Stimulated activated CD8-positive, alpha-beta memory T cell treated with anti-CD3 and anti-CD28 coated beads, Interleukin-15, amount 100 ng/mL, for 24 hours (primary cell): Measurements from ENCODE around the gene METTL27.
"Not testable (repeated sequence)": the region's sequence is repeated elsewhere in the genome, so short reads cannot be mapped to it uniquely, and the experiment has no call there.

ENCODE experiments used
- DNase-seq: peaks from one replicate; pipeline ENCODE4 v3.0.0-alpha.2; 2020; ENCODE audit warnings: low read depth

Gene METTL27

GRCh38 chr7:73821597-73822285, 20.6 kb downstream of the METTL27 start:
- not testable (repeated sequence) for DNase-seq

- no peak for DNase-seq
These were observed 22.3 kb downstream of the METTL27 start for GRCh38 chr7:73820013-73820412.

- DNase-seq, result no peak
These were observed 25.2 kb downstream of the METTL27 start for GRCh38 chr7:73817121-73817520.

GRCh38 chr7:73815436-73815835, 26.9 kb downstream of the METTL27 start:
- DNase-seq, result no peak

- no peak for DNase-seq
These were observed 29.3 kb downstream of the METTL27 start for GRCh38 chr7:73812996-73813395.

GRCh38 chr7:73811760-73812168, 30.6 kb downstream of the METTL27 start:
- DNase-seq, result peak; percentile 33

- no peak for DNase-seq
These were observed 31.3 kb downstream of the METTL27 start for GRCh38 chr7:73810998-73811360.

GRCh38 chr7:73809467-73809951, 32.8 kb downstream of the METTL27 start:
- no peak for DNase-seq

- no peak for DNase-seq
These were observed 39.9 kb downstream of the METTL27 start for GRCh38 chr7:73802459-73802858.

- no peak for DNase-seq
These were observed 40.7 kb downstream of the METTL27 start for GRCh38 chr7:73801577-73801976.

GRCh38 chr7:73799282-73800141, 42.8 kb downstream of the METTL27 start:
- DNase-seq, result no peak

GRCh38 chr7:73797176-73797575, 45.1 kb downstream of the METTL27 start:
- not testable (repeated sequence) for DNase-seq

- DNase-seq, result not testable (repeated sequence)
These were observed 45.7 kb downstream of the METTL27 start for GRCh38 chr7:73796656-73797055.

GRCh38 chr7:73795188-73795587, 47.1 kb downstream of the METTL27 start:
- DNase-seq, result not testable (repeated sequence)

GRCh38 chr7:73791170-73791690, 51.1 kb downstream of the METTL27 start:
- not testable (repeated sequence) for DNase-seq

- DNase-seq, result no peak
These were observed 53.3 kb downstream of the METTL27 start for GRCh38 chr7:73789051-73789450.

- not testable (repeated sequence) for DNase-seq
These were observed 54.6 kb downstream of the METTL27 start for GRCh38 chr7:73787786-73788048.

- DNase-seq, result no peak
These were observed 55.7 kb downstream of the METTL27 start for GRCh38 chr7:73786588-73786987.
